ENCODE data around the gene POU3F4. TPM values are rescaled to one million over a fixed set of nuclear protein-coding genes. Genes with fewer than 3 reads are reported as not detected.
A peak's percentile ranks its signal among the peaks of the same experiment; 100 is the strongest.

Gene POU3F4
- total and polyA plus RNA-seq, 2 donors (not counting 1 experiment from before 2014, with no cell fraction given): under 0.01 TPM; not detected in 1

GRCh38 chrX:83521905-83522304, 13.8 kb downstream of the POU3F4 start:
- TF ChIP-seq CTCF (conservative IDR thresholded peaks at IDR 0.05 in 1 of 2, IDR thresholded peaks at IDR 0.05 in 1 of 2; ENCODE audit: low read depth in 1 of 2, low read length in 2 of 2) (no peak), EZH2 (IDR thresholded peaks at IDR 0.05; ENCODE audit: low read length, missing control alignments) (no peak)
- H3K27me3 ChIP-seq (ENCODE audit: control insufficient read depth, insufficient read depth, low read length): no peaks in the 10 kb centered on the region
- no peak overlapping the region for H2AFZ ChIP-seq (ENCODE audit: low read length)
- H3K27ac ChIP-seq (ENCODE audit: insufficient read depth, low read length): no peak overlapping the region
- no peaks in the 10 kb centered on the region for H3K36me3 ChIP-seq (ENCODE audit: control insufficient read depth, insufficient read depth, low read length)
- H3K9me3 ChIP-seq (ENCODE audit: control insufficient read depth, insufficient read depth, low read depth, low read length): no peaks in the 10 kb centered on the region
- H3K4me2 ChIP-seq (ENCODE audit: extremely low read depth, insufficient read depth, low read length): no peak overlapping the region
- H3K4me3 ChIP-seq (replicated peaks in 1 of 4; ENCODE audit: control extremely low read depth in 1 of 4, insufficient read depth in 1 of 4, low read depth in 3 of 4, low read length in 4 of 4): no peak overlapping the region
- no peaks in the 10 kb centered on the region for H3K4me1 ChIP-seq (ENCODE audit: control insufficient read depth, extremely low read depth, insufficient read depth, low read length)
- H4K20me1 ChIP-seq (ENCODE audit: control insufficient read depth, extremely low read depth, insufficient read depth, low read length): no peaks in the 10 kb centered on the region
- DNase-seq (ENCODE audit: low read depth in 2 of 2): no peak
- H3K9ac ChIP-seq (ENCODE audit: insufficient read depth, low read length): no peak overlapping the region
- H3K79me2 ChIP-seq (ENCODE audit: control insufficient read depth, insufficient read depth, low read length): no peaks in the 10 kb centered on the region

GRCh38 chrX:83529950-83530349, 21.9 kb downstream of the POU3F4 start:
- Histone ChIP-seq H3K27me3 (ENCODE audit: control insufficient read depth, insufficient read depth, low read length) (no peaks in the 10 kb centered on the region), H3K36me3 (ENCODE audit: control insufficient read depth, insufficient read depth, low read length) (no peaks in the 10 kb centered on the region), H3K9ac (ENCODE audit: insufficient read depth, low read length) (no peak overlapping the region), H3K4me3 (replicated peaks in 1 of 4; ENCODE audit: control extremely low read depth in 1 of 4, insufficient read depth in 1 of 4, low read depth in 3 of 4, low read length in 4 of 4) (no peak overlapping the region), H3K9me3 (ENCODE audit: control insufficient read depth, insufficient read depth, low read depth, low read length) (no peaks in the 10 kb centered on the region), H3K4me1 (ENCODE audit: control insufficient read depth, extremely low read depth, insufficient read depth, low read length) (no peaks in the 10 kb centered on the region), H4K20me1 (ENCODE audit: control insufficient read depth, extremely low read depth, insufficient read depth, low read length) (no peaks in the 10 kb centered on the region), H2AFZ (ENCODE audit: low read length) (no peak overlapping the region), H3K27ac (ENCODE audit: insufficient read depth, low read length) (no peak overlapping the region), H3K79me2 (ENCODE audit: control insufficient read depth, insufficient read depth, low read length) (no peaks in the 10 kb centered on the region), H3K4me2 (ENCODE audit: extremely low read depth, insufficient read depth, low read length) (no peak overlapping the region)
- TF ChIP-seq EZH2 (IDR thresholded peaks at IDR 0.05; ENCODE audit: low read length, missing control alignments): no peak
- TF ChIP-seq CTCF (conservative IDR thresholded peaks at IDR 0.05 in 1 of 2, IDR thresholded peaks at IDR 0.05 in 1 of 2; ENCODE audit: low read depth in 1 of 2, low read length in 2 of 2): no peak
- no peak for DNase-seq (ENCODE audit: low read depth in 2 of 2)

GRCh38 chrX:83535417-83536196, 27.5 kb downstream of the POU3F4 start:
- Histone ChIP-seq H3K27ac (ENCODE audit: insufficient read depth, low read length) (no peak overlapping the region), H3K4me2 (ENCODE audit: extremely low read depth, insufficient read depth, low read length) (no peak overlapping the region), H3K4me3 (replicated peaks in 1 of 4; ENCODE audit: control extremely low read depth in 1 of 4, insufficient read depth in 1 of 4, low read depth in 3 of 4, low read length in 4 of 4) (no peak overlapping the region), H3K9ac (ENCODE audit: insufficient read depth, low read length) (no peak overlapping the region), H3K4me1 (ENCODE audit: control insufficient read depth, extremely low read depth, insufficient read depth, low read length) (no peaks in the 10 kb centered on the region), H3K36me3 (ENCODE audit: control insufficient read depth, insufficient read depth, low read length) (no peaks in the 10 kb centered on the region), H2AFZ (ENCODE audit: low read length) (no peak overlapping the region), H3K79me2 (ENCODE audit: control insufficient read depth, insufficient read depth, low read length) (no peaks in the 10 kb centered on the region), H4K20me1 (ENCODE audit: control insufficient read depth, extremely low read depth, insufficient read depth, low read length) (no peaks in the 10 kb centered on the region), H3K27me3 (ENCODE audit: control insufficient read depth, insufficient read depth, low read length) (no peaks in the 10 kb centered on the region), H3K9me3 (ENCODE audit: control insufficient read depth, insufficient read depth, low read depth, low read length) (no peaks in the 10 kb centered on the region)
- TF ChIP-seq CTCF (conservative IDR thresholded peaks at IDR 0.05 in 1 of 2, IDR thresholded peaks at IDR 0.05 in 1 of 2; ENCODE audit: low read depth in 1 of 2, low read length in 2 of 2) (no peak), EZH2 (IDR thresholded peaks at IDR 0.05; ENCODE audit: low read length, missing control alignments) (no peak)
- peak in 1 of 2 donors; percentile 12 for DNase-seq (ENCODE audit: low read depth in 2 of 2)

All from fibroblast of lung (primary cell).